ENCODE data around the gene TCTN1. TPM values are rescaled to one million over a fixed set of nuclear protein-coding genes. Genes with fewer than 3 reads are reported as not detected.

TCTN1 gene
- total RNA-seq, 1 experiment from 2014 or later = 51.3 TPM

DNA sequence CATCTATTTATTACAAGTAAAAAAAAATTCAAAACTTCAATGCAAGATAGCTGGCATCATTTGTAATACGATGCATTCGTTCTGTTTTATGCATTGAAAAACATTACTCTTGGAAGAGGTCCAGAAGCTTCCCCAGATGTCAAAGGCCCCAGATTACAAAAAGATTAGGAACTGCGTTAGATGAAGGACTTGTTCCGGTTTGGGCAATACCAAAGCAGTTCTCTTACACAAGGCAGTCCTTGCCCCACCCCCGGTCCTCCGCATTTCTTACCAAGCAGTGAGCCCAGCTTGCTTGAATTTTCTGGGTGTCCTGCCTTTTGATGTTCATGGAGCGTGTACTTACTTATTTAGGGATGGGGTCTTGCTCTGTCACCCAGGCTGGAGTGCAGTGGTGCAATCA lies 79.8 kb downstream of the TCTN1 start:
- DNase-seq (ENCODE audit: low read depth) = no peak
- in situ Hi-C loops (cut with HindIII; ENCODE audit: low pct_unique_long_range_greater_than_20kb, low sequenced_read_pairs) = no loop called here

DNA sequence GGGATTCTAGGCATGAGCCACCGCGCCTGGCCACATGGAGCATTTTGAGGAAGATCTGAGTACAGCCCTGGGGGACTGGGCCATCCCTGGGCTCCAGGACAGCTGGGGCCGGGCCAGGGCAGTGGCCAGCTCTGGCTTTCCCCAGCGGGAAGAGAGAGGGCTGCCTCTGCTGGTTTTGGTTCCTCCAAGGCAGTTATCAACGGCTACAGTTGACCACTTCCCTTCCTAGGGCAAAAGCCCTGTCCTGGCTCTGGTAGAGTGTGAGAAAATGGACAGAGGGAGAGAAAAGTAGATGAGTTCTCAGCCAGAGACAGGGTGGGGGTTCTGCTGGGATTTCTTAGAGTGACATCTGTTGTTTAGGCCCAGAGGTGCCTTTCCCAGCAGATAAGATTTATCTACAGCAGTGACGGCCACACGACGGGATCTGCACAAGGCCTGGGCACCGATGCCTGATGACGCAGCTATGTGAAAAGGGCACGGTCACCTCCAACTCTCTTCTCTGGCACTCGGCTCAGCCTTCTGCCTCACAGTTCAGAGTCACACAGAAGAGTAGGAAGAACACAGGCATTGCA lies 80.5 kb downstream of the TCTN1 start:
- in situ Hi-C loops (cut with HindIII; ENCODE audit: low pct_unique_long_range_greater_than_20kb, low sequenced_read_pairs) = no loop called here
- DNase-seq (ENCODE audit: low read depth) = no peak

- in situ Hi-C loops (cut with HindIII; ENCODE audit: low pct_unique_long_range_greater_than_20kb, low sequenced_read_pairs) = no loop called here
- no peak for DNase-seq (ENCODE audit: low read depth)
Measured at GRCh38 chr12:110696283-110696682, 82.4 kb downstream of the TCTN1 start.

GRCh38 chr12:110697236-110697635 lies 83.3 kb downstream of the TCTN1 start:
- in situ Hi-C loops (cut with HindIII; ENCODE audit: low pct_unique_long_range_greater_than_20kb, low sequenced_read_pairs) = no loop called here
- DNase-seq (ENCODE audit: low read depth) = no peak

GRCh38 chr12:110698171-110698902 lies 84.4 kb downstream of the TCTN1 start:
- in situ Hi-C loops (cut with HindIII; ENCODE audit: low pct_unique_long_range_greater_than_20kb, low sequenced_read_pairs) = no loop called here

More at GRCh38 chr12:110698171-110698902, 84.4 kb downstream of the TCTN1 start:
- DNase-seq (ENCODE audit: low read depth) = peak; percentile 54

Other genes with a start within 250 kb of the TCTN1 start
- 32.2 and 57.5 TPM in 2 replicates for gene ANAPC7, start 210.4 kb upstream of the TCTN1 start, total RNA-seq (2014; rRNA removed; shearing (Covaris generic); ENCODE audit: low replicate concordance)
- gene ARPC3, start 163.8 kb upstream of the TCTN1 start, total RNA-seq (2014; rRNA removed; shearing (Covaris generic); ENCODE audit: low replicate concordance) = 290 and 496 TPM in 2 replicates
- gene GPN3, start 145.9 kb upstream of the TCTN1 start, total RNA-seq (2014; rRNA removed; shearing (Covaris generic); ENCODE audit: low replicate concordance) = 22.0 and 82.1 TPM in 2 replicates
- 15.1 and 19.8 TPM in 2 replicates for gene FAM216A, start 145.3 kb upstream of the TCTN1 start, total RNA-seq (2014; rRNA removed; shearing (Covaris generic); ENCODE audit: low replicate concordance)
- 45.8 and 49.3 TPM in 2 replicates for gene VPS29, start 112.0 kb upstream of the TCTN1 start, total RNA-seq (2014; rRNA removed; shearing (Covaris generic); ENCODE audit: low replicate concordance)
- 2.8 and 20.2 TPM in 2 replicates for gene RAD9B, start 111.8 kb upstream of the TCTN1 start, total RNA-seq (2014; rRNA removed; shearing (Covaris generic); ENCODE audit: low replicate concordance)
- 6.1 TPM in 2 replicates for gene PPTC7, start 30.8 kb upstream of the TCTN1 start, total RNA-seq (2014; rRNA removed; shearing (Covaris generic); ENCODE audit: low replicate concordance)
- not detected in 2 replicates for gene HVCN1, start 75.0 kb downstream of the TCTN1 start, total RNA-seq (2014; rRNA removed; shearing (Covaris generic); ENCODE audit: low replicate concordance)
- gene PPP1CC, start 128.8 kb downstream of the TCTN1 start, total RNA-seq (2014; rRNA removed; shearing (Covaris generic); ENCODE audit: low replicate concordance) = 44.9 and 45.7 TPM in 2 replicates
- not detected in 2 replicates for gene CCDC63, start 232.9 kb downstream of the TCTN1 start, total RNA-seq (2014; rRNA removed; shearing (Covaris generic); ENCODE audit: low replicate concordance)

Measured in Caki2 (cell line).